ENCODE measurements around the gene CSF1. TPM values are rescaled to one million over a fixed set of nuclear protein-coding genes. Genes with fewer than 3 reads are reported as not detected.
"Not testable (repeated sequence)": the region's sequence is repeated elsewhere in the genome, so short reads cannot be mapped to it uniquely, and the experiment has no call there.

Gene CSF1
- total RNA-seq, 1 experiment from 2014 or later = 42.1 TPM

GRCh38 chr1:109912214-109912861 is 1.7 kb downstream of the CSF1 start:
- in situ Hi-C loops (cut with HindIII; ENCODE audit: low pct_unique_long_range_greater_than_20kb, low sequenced_read_pairs) = no loop called here
- no peak for DNase-seq (ENCODE audit: low read depth)

- in situ Hi-C loops (cut with HindIII; ENCODE audit: low pct_unique_long_range_greater_than_20kb, low sequenced_read_pairs) = no loop called here
- DNase-seq (ENCODE audit: low read depth) = no peak
Observed at GRCh38 chr1:109912873-109913272, 2.2 kb downstream of the CSF1 start.

GRCh38 chr1:109913360-109913879 is 2.8 kb downstream of the CSF1 start:
- in situ Hi-C loops (cut with HindIII; ENCODE audit: low pct_unique_long_range_greater_than_20kb, low sequenced_read_pairs) = no loop called here
- no peak for DNase-seq (ENCODE audit: low read depth)

- in situ Hi-C loops (cut with HindIII; ENCODE audit: low pct_unique_long_range_greater_than_20kb, low sequenced_read_pairs) = no loop called here
- no peak for DNase-seq (ENCODE audit: low read depth)
Observed at GRCh38 chr1:109914587-109915240, 4.1 kb downstream of the CSF1 start.

GRCh38 chr1:109917051-109917767 is 6.6 kb downstream of the CSF1 start:
- in situ Hi-C loops (cut with HindIII; ENCODE audit: low pct_unique_long_range_greater_than_20kb, low sequenced_read_pairs) = no loop called here

GRCh38 chr1:109917768-109918606 is 7.3 kb downstream of the CSF1 start:
- no peak for DNase-seq (ENCODE audit: low read depth)
- in situ Hi-C loops (cut with HindIII; ENCODE audit: low pct_unique_long_range_greater_than_20kb, low sequenced_read_pairs) = no loop called here

More at GRCh38 chr1:109917051-109917767, 6.6 kb downstream of the CSF1 start:
- no peak for DNase-seq (ENCODE audit: low read depth)

GRCh38 chr1:109918671-109919070 is 8.0 kb downstream of the CSF1 start:
- DNase-seq (ENCODE audit: low read depth) = no peak
- in situ Hi-C loops (cut with HindIII; ENCODE audit: low pct_unique_long_range_greater_than_20kb, low sequenced_read_pairs) = no loop called here

GRCh38 chr1:109919303-109919702 is 8.7 kb downstream of the CSF1 start:
- in situ Hi-C loops (cut with HindIII; ENCODE audit: low pct_unique_long_range_greater_than_20kb, low sequenced_read_pairs) = no loop called here
- no peak for DNase-seq (ENCODE audit: low read depth)

GRCh38 chr1:109920391-109920790 is 9.7 kb downstream of the CSF1 start:
- in situ Hi-C loops (cut with HindIII; ENCODE audit: low pct_unique_long_range_greater_than_20kb, low sequenced_read_pairs); DNase-seq (ENCODE audit: low read depth): not testable (repeated sequence)

GRCh38 chr1:109922326-109922725 is 11.7 kb downstream of the CSF1 start:
- no peak for DNase-seq (ENCODE audit: low read depth)
- in situ Hi-C loops (cut with HindIII; ENCODE audit: low pct_unique_long_range_greater_than_20kb, low sequenced_read_pairs) = no loop called here

GRCh38 chr1:109923131-109923945 is 12.7 kb downstream of the CSF1 start:
- no peak for DNase-seq (ENCODE audit: low read depth)
- in situ Hi-C loops (cut with HindIII; ENCODE audit: low pct_unique_long_range_greater_than_20kb, low sequenced_read_pairs) = no loop called here

GRCh38 chr1:109923946-109924275 is 13.3 kb downstream of the CSF1 start:
- no peak for DNase-seq (ENCODE audit: low read depth)
- in situ Hi-C loops (cut with HindIII; ENCODE audit: low pct_unique_long_range_greater_than_20kb, low sequenced_read_pairs) = no loop called here

GRCh38 chr1:109924316-109924715 is 13.7 kb downstream of the CSF1 start:
- in situ Hi-C loops (cut with HindIII; ENCODE audit: low pct_unique_long_range_greater_than_20kb, low sequenced_read_pairs) = no loop called here

GRCh38 chr1:109925159-109925990 is 14.7 kb downstream of the CSF1 start:
- no peak for DNase-seq (ENCODE audit: low read depth)
- in situ Hi-C loops (cut with HindIII; ENCODE audit: low pct_unique_long_range_greater_than_20kb, low sequenced_read_pairs) = no loop called here

More at GRCh38 chr1:109924316-109924715, 13.7 kb downstream of the CSF1 start:
- no peak for DNase-seq (ENCODE audit: low read depth)

GRCh38 chr1:109926662-109927300 is 16.1 kb downstream of the CSF1 start:
- no peak for DNase-seq (ENCODE audit: low read depth)

GRCh38 chr1:109927356-109927755 is 16.7 kb downstream of the CSF1 start:
- no peak for DNase-seq (ENCODE audit: low read depth)
- in situ Hi-C loops (cut with HindIII; ENCODE audit: low pct_unique_long_range_greater_than_20kb, low sequenced_read_pairs) = no loop called here

More at GRCh38 chr1:109926662-109927300, 16.1 kb downstream of the CSF1 start:
- in situ Hi-C loops (cut with HindIII; ENCODE audit: low pct_unique_long_range_greater_than_20kb, low sequenced_read_pairs) = no loop called here

Data from Caki2 (cell line).